Keratinocyte (primary cell): ENCODE data around the gene GINS2. TPM values are rescaled to one million over a fixed set of nuclear protein-coding genes. Genes with fewer than 3 reads are reported as not detected.

Experiments used
- DNase-seq: peaks from one replicate; pipeline ENCODE4 v3.0.0-alpha.2; 2011; ENCODE audit warnings: low read depth, missing footprints, low spot score
- FAIRE-seq: peaks from 2 replicates; lab custom pipeline; 2011; peaks lifted over from hg19 to GRCh38; lab: Jason Lieb, UNC
- H2AFZ ChIP-seq: 2 replicates; pipeline ENCODE4 v1.6.0; 2012; ENCODE audit warnings: low read length, control low read depth, inconsistent platforms; ENCODE audit not compliant: control insufficient read depth
- H3K27ac ChIP-seq: 2 replicates; pipeline ENCODE4 v1.5.1; 2011; ENCODE audit warnings: low read length; ENCODE audit not compliant: control insufficient read depth, insufficient read depth
- H3K27me3 ChIP-seq: 3 replicates; pipeline ENCODE4 v1.6.0; 2011; ENCODE audit warnings: low read length; ENCODE audit not compliant: control insufficient read depth, insufficient read depth; ENCODE audit errors: extremely low read depth
- H3K36me3 ChIP-seq, 2 experiments: 2 replicates in 1 of 2; 3 replicates in 1 of 2; pipeline ENCODE4 v1.5.1; 2011; ENCODE audit warnings: low read length in 2 of 2, mild to moderate bottlenecking in 1 of 2; ENCODE audit not compliant: control insufficient read depth in 2 of 2, insufficient read depth in 2 of 2; ENCODE audit errors: extremely low read depth in 1 of 2
- H3K4me1 ChIP-seq: 3 replicates; pipeline ENCODE4 v1.5.1; 2011; ENCODE audit warnings: low read length; ENCODE audit not compliant: control insufficient read depth, insufficient read depth; ENCODE audit errors: extremely low read depth
- H3K4me2 ChIP-seq: 3 replicates; pipeline ENCODE4 v1.6.0; 2011; ENCODE audit warnings: low read depth, low read length; ENCODE audit not compliant: control insufficient read depth, insufficient read depth; ENCODE audit errors: extremely low read depth
- H3K4me3 ChIP-seq, 3 experiments: fragments of 200-600 bp in 1 of 3; sonication (generic) in 1 of 3; 2 replicates in 2 of 3; 3 replicates in 1 of 3; pipeline ENCODE4 v1.5.1; 2011 to 2016; ENCODE audit warnings: low read length in 3 of 3, mild to moderate bottlenecking in 3 of 3, control low read depth in 2 of 3, inconsistent platforms in 1 of 3, low read depth in 1 of 3, mixed read lengths in 1 of 3, mixed run types in 1 of 3, moderate library complexity in 1 of 3; ENCODE audit not compliant: control insufficient read depth in 2 of 3, insufficient read depth in 2 of 3; ENCODE audit errors: extremely low read depth in 1 of 3
- H3K79me2 ChIP-seq: 2 replicates; pipeline ENCODE4 v1.6.0; 2012; ENCODE audit warnings: low read length; ENCODE audit not compliant: control insufficient read depth, insufficient read depth
- H3K9ac ChIP-seq: 3 replicates; pipeline ENCODE4 v1.6.0; 2011; ENCODE audit warnings: low read length; ENCODE audit not compliant: control insufficient read depth, insufficient read depth; ENCODE audit errors: extremely low read depth
- H3K9me1 ChIP-seq: 3 replicates; pipeline ENCODE4 v1.6.0; 2011; ENCODE audit warnings: low read length; ENCODE audit not compliant: control insufficient read depth, insufficient read depth; ENCODE audit errors: extremely low read depth
- H3K9me3 ChIP-seq: 2 replicates; pipeline ENCODE4 v1.5.1; 2012; ENCODE audit warnings: low read depth, low read length; ENCODE audit not compliant: control insufficient read depth
- H4K20me1 ChIP-seq: 3 replicates; pipeline ENCODE4 v1.6.0; 2011; ENCODE audit warnings: low read length; ENCODE audit not compliant: control insufficient read depth, insufficient read depth; ENCODE audit errors: extremely low read depth
- EZH2 ChIP-seq: IDR thresholded peaks from one replicate; pipeline ENCODE4 v1.6.1; 2012; ENCODE audit warnings: inconsistent platforms, mild to moderate bottlenecking, low read length, moderate library complexity
- dilution Hi-C: fragments of 300-500 bp; cut with MboI; formaldehyde crosslinking; loops from one replicate; pipeline ENCODE4 v1.7.0; 2020; ENCODE audit warnings: low sequenced_read_pairs; ENCODE audit not compliant: extremely low pct_ligation_motif_present
- polyA plus RNA-seq, 5 experiments: library from polyadenylated mRNA; depleted of rRNA in 3 of 5; stranded (reverse) in 3 of 5; stranded (forward) in 1 of 5; unstranded in 1 of 5; fragments of >200 nt; gene quantifications; 1 replicate in 1 of 5; 2 replicates in 3 of 5; 3 replicates in 1 of 5; pipeline versions ENCODE4 v1.2.1 to v1.2.3, GENCODE V29; 2011 to 2012; ENCODE audit warnings: missing spikeins in 2 of 5, low read depth in 1 of 5, low replicate concordance in 1 of 5
- TF ChIP-seq, protein P1 (sequence below), 3 experiments: IDR thresholded peaks in 1 of 3; conservative IDR thresholded peaks in 1 of 3; optimal IDR thresholded peaks in 1 of 3; 2 replicates in 2 of 3; 3 replicates in 1 of 3; pipeline versions ENCODE3 to v1.5.1; 2011; ENCODE audit warnings: low read length in 3 of 3, mild to moderate bottlenecking in 3 of 3, moderate library complexity in 2 of 3, control low read depth in 1 of 3, inconsistent platforms in 1 of 3; ENCODE audit not compliant: insufficient read depth in 2 of 3; ENCODE audit errors: extremely low read depth in 1 of 3

The GINS2 gene
- polyA plus RNA-seq, 1 donor (not counting 4 experiments of a cell fraction or from before 2014, with no cell fraction given): 11.2 TPM

DNA sequence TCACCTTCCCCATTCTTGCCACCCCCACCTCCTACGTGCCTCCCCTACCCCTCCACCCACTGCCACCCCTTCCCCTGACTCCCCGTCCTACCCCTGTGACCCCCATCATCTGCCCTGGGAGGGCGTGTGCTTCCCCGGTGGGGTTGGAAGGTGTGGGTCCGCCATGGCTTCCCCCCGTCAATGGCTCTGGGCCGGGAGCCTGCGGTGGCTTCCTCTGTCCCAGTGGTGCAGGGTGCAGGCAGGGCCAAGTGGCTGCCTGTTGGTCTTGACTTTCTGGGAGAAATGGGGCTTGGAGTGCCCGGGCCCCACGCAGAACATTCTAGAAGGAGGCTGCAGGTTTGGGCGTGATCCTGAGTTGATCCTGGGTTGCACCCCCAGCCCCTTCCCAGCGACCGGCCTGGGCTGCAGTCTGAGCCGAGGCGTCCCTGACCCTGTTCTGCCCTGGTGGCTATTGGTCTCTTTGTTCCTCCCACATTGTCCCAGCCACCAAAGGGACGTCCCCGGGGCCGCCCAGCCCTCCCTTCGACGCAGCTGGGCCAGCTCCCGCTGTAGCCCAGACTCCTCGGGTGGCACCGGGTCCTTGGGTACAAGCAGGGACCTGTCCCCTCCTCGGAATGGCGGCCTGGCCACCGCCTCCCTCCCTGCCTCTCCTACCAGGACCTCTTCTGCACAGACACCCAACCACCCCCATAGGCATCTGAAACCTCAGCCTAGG, 49.9 kb downstream of the GINS2 start:
- Histone ChIP-seq H3K79me2 (no peaks in the 10 kb centered on the region), H3K4me1 (peaks cover 26% of the 10 kb centered on the region), H2AFZ (no peak overlapping the region), H3K27ac (no peak overlapping the region), H3K27me3 (peaks cover 18% of the 10 kb centered on the region), H3K9me1 (no peaks in the 10 kb centered on the region), H3K9me3 (no peaks in the 10 kb centered on the region), H3K36me3 (peaks cover 0 to 3% of the 10 kb centered on the region in 2 experiments), H4K20me1 (peaks cover 2% of the 10 kb centered on the region), H3K9ac (no peak overlapping the region), H3K4me2 (no peak overlapping the region), H3K4me3 (no peak overlapping the region)
- DNase-seq (no peak), FAIRE-seq (no peak)
- TF ChIP-seq EZH2: no peak
- TF ChIP-seq, protein P1, sequence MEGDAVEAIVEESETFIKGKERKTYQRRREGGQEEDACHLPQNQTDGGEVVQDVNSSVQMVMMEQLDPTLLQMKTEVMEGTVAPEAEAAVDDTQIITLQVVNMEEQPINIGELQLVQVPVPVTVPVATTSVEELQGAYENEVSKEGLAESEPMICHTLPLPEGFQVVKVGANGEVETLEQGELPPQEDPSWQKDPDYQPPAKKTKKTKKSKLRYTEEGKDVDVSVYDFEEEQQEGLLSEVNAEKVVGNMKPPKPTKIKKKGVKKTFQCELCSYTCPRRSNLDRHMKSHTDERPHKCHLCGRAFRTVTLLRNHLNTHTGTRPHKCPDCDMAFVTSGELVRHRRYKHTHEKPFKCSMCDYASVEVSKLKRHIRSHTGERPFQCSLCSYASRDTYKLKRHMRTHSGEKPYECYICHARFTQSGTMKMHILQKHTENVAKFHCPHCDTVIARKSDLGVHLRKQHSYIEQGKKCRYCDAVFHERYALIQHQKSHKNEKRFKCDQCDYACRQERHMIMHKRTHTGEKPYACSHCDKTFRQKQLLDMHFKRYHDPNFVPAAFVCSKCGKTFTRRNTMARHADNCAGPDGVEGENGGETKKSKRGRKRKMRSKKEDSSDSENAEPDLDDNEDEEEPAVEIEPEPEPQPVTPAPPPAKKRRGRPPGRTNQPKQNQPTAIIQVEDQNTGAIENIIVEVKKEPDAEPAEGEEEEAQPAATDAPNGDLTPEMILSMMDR (optimal IDR thresholded peaks at IDR 0.05 in 1 of 3, IDR thresholded peaks at IDR 0.05 in 1 of 3, conservative IDR thresholded peaks at IDR 0.05 in 1 of 3; ENCODE audit: extremely low read depth in 1 of 3, insufficient read depth in 2 of 3, low read length in 3 of 3): no peak
- dilution Hi-C loops: no loop called here

DNA sequence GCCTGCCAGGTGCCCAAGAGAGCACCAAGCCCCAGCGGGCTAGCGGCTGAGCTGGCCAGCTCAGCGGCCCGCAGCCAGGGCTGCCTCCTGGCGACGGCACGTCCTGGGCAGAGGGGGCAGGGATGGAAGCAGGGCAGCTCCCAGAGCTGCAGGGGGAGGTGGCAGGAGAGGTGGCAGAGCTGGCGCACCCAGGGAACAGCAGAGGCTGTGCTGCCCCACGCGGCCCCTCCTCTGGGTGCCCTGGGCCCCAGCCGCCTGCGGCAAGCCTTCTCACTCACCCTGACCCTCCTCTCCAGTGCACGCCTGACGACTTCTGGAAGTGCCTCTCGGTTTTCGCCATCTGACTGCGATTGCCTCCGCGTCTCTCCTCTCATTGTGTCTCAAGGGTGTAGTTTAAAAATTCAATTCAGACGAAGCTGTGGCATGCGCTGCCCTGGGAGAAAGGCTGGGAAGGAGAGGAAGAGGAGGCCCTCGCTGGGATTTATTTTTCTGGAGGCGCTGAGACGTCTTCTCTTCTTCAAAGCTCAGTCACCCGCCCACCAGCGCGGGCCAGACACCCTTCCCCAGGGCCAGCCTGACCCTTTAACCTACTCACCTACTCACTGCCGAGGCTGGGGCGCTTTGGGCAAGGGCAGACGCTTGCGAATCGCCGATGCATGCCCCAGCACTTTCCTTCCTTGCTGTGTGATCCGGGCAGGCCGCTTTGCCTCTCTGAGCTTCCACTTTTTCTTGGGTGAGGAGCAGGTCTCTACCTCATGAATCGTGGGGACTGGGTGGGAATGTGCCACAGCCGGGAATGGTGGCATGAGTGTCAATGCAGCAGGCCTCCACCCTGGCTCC, 50.7 kb downstream of the GINS2 start:
- no peaks in the 10 kb centered on the region for H3K79me2 ChIP-seq
- no peak for DNase-seq
- H3K9me1 ChIP-seq: no peaks in the 10 kb centered on the region
- peaks cover 0 to 3% of the 10 kb centered on the region in 2 experiments for H3K36me3 ChIP-seq
- no peaks in the 10 kb centered on the region for H3K9me3 ChIP-seq
- FAIRE-seq: no peak
- dilution Hi-C loops: no loop called here
- H3K4me3 ChIP-seq: no peak overlapping the region
- no peak overlapping the region for H3K9ac ChIP-seq
- no peak overlapping the region for H3K27ac ChIP-seq
- no peak overlapping the region for H3K4me2 ChIP-seq
- H2AFZ ChIP-seq: no peak overlapping the region
- H4K20me1 ChIP-seq: peaks cover 2% of the 10 kb centered on the region
- TF ChIP-seq, protein P1 (optimal IDR thresholded peaks at IDR 0.05 in 1 of 3, IDR thresholded peaks at IDR 0.05 in 1 of 3, conservative IDR thresholded peaks at IDR 0.05 in 1 of 3; ENCODE audit: extremely low read depth in 1 of 3, insufficient read depth in 2 of 3, low read length in 3 of 3): no peak
- no peak for TF ChIP-seq EZH2
- peaks cover 26% of the 10 kb centered on the region for H3K4me1 ChIP-seq
- H3K27me3 ChIP-seq: peaks cover 18% of the 10 kb centered on the region
